Measurements from ENCODE around the gene SPRY4.

SPRY4 gene

GRCh38 chr5:142360051-142360498, 35.3 kb upstream of the SPRY4 start:
- H2BK120ac ChIP-seq (ENCODE audit: low read depth, low read length): no peak overlapping the region
- H4K91ac ChIP-seq (ENCODE audit: low read depth, low read length, poor library complexity): no peak overlapping the region
- no peak overlapping the region for H3K14ac ChIP-seq (ENCODE audit: low read length)
- no peak for DNase-seq (ENCODE audit: low spot score)
- no CpG with 5 or more reads among the region's 1 CpG for WGBS, 2 donors (ENCODE audit: extremely low coverage in 2 of 2, insufficient read length in 2 of 2, insufficient replicate concordance in 1 of 2)
- no peak overlapping the region for H2AFZ ChIP-seq (ENCODE audit: low read length)
- H3K36me3 ChIP-seq (replicated peaks in 1 of 2; ENCODE audit: control insufficient read depth in 2 of 2, insufficient read depth in 2 of 2, low read length in 2 of 2): no peaks in the 10 kb centered on the region
- H3K79me1 ChIP-seq (ENCODE audit: low read depth, low read length): no peaks in the 10 kb centered on the region
- H3K9me3 ChIP-seq (replicated peaks in 1 of 2; ENCODE audit: control insufficient read depth in 2 of 2, insufficient read depth in 1 of 2, low read depth in 1 of 2, low read length in 2 of 2): peaks cover 0 to 3% of the 10 kb centered on the region in 2 donors
- H3K4me1 ChIP-seq (ENCODE audit: control insufficient read depth in 2 of 2, insufficient read depth in 1 of 2, low read depth in 1 of 2, low read length in 2 of 2): peaks cover 16 to 35% of the 10 kb centered on the region in 2 donors
- no peak overlapping the region for H3K23ac ChIP-seq (ENCODE audit: low read depth, low read length, poor library complexity)
- H3K18ac ChIP-seq (ENCODE audit: low read length): no peak overlapping the region
- H4K8ac ChIP-seq (ENCODE audit: low read depth, low read length): no peak overlapping the region
- no peak overlapping the region for H3K4me2 ChIP-seq (ENCODE audit: insufficient read depth, low read length, poor library complexity, severe bottlenecking)
- H2BK5ac ChIP-seq (ENCODE audit: low read length): no peak overlapping the region
- no peak overlapping the region for H3K27ac ChIP-seq (replicated peaks; ENCODE audit: low read length)
- no peaks in the 10 kb centered on the region for H3K27me3 ChIP-seq (ENCODE audit: control insufficient read depth in 3 of 3, insufficient read depth in 3 of 3, low read depth in 1 of 3, low read length in 3 of 3)
- no peak overlapping the region for H2BK15ac ChIP-seq (ENCODE audit: low read length)
- H3K4ac ChIP-seq (ENCODE audit: low read length): no peak overlapping the region
- no peak overlapping the region for H3K4me3 ChIP-seq (ENCODE audit: low read length in 2 of 2)
- no peak overlapping the region for H2BK12ac ChIP-seq (ENCODE audit: low read length)
- no peak overlapping the region for H3K9ac ChIP-seq (ENCODE audit: low read depth, low read length, poor library complexity)
- no peak overlapping the region for H2AK5ac ChIP-seq (ENCODE audit: low read depth, low read length)

- H4K8ac ChIP-seq (ENCODE audit: low read depth, low read length): no peak overlapping the region
- no peak overlapping the region for H2BK15ac ChIP-seq (ENCODE audit: low read length)
- H3K27me3 ChIP-seq (ENCODE audit: control insufficient read depth in 3 of 3, insufficient read depth in 3 of 3, low read depth in 1 of 3, low read length in 3 of 3): no peaks in the 10 kb centered on the region
- no peak overlapping the region for H4K91ac ChIP-seq (ENCODE audit: low read depth, low read length, poor library complexity)
- H2BK12ac ChIP-seq (ENCODE audit: low read length): no peak overlapping the region
- no peak overlapping the region for H2BK5ac ChIP-seq (ENCODE audit: low read length)
- H2AFZ ChIP-seq (ENCODE audit: low read length): no peak overlapping the region
- H3K9ac ChIP-seq (ENCODE audit: low read depth, low read length, poor library complexity): no peak overlapping the region
- peak overlapping the region; percentile 27 for H2AK5ac ChIP-seq (ENCODE audit: low read depth, low read length)
- no peak overlapping the region for H2BK120ac ChIP-seq (ENCODE audit: low read depth, low read length)
- no CpG with 5 or more reads among the region's 5 CpGs for WGBS, 2 donors (ENCODE audit: extremely low coverage in 2 of 2, insufficient read length in 2 of 2, insufficient replicate concordance in 1 of 2)
- H3K79me1 ChIP-seq (ENCODE audit: low read depth, low read length): no peaks in the 10 kb centered on the region
- H3K4me3 ChIP-seq (ENCODE audit: low read length in 2 of 2): no peak overlapping the region
- peaks cover 16 to 35% of the 10 kb centered on the region in 2 donors for H3K4me1 ChIP-seq (ENCODE audit: control insufficient read depth in 2 of 2, insufficient read depth in 1 of 2, low read depth in 1 of 2, low read length in 2 of 2)
- peak overlapping the region; percentile 50 for H3K18ac ChIP-seq (ENCODE audit: low read length)
- no peak overlapping the region for H3K27ac ChIP-seq (replicated peaks; ENCODE audit: low read length)
- H3K4me2 ChIP-seq (ENCODE audit: insufficient read depth, low read length, poor library complexity, severe bottlenecking): no peak overlapping the region
- no peak for DNase-seq (ENCODE audit: low spot score)
- peaks cover 0 to 3% of the 10 kb centered on the region in 2 donors for H3K9me3 ChIP-seq (replicated peaks in 1 of 2; ENCODE audit: control insufficient read depth in 2 of 2, insufficient read depth in 1 of 2, low read depth in 1 of 2, low read length in 2 of 2)
- no peaks in the 10 kb centered on the region for H3K36me3 ChIP-seq (replicated peaks in 1 of 2; ENCODE audit: control insufficient read depth in 2 of 2, insufficient read depth in 2 of 2, low read length in 2 of 2)
- H3K23ac ChIP-seq (ENCODE audit: low read depth, low read length, poor library complexity): no peak overlapping the region
- no peak overlapping the region for H3K14ac ChIP-seq (ENCODE audit: low read length)
- H3K4ac ChIP-seq (ENCODE audit: low read length): no peak overlapping the region
Observed at GRCh38 chr5:142358648-142359047, 33.8 kb upstream of the SPRY4 start.

- no peak overlapping the region for H2AFZ ChIP-seq (ENCODE audit: low read length)
- H3K27ac ChIP-seq (replicated peaks; ENCODE audit: low read length): no peak overlapping the region
- no peak overlapping the region for H2BK12ac ChIP-seq (ENCODE audit: low read length)
- peaks cover 16 to 37% of the 10 kb centered on the region in 2 donors for H3K4me1 ChIP-seq (ENCODE audit: control insufficient read depth in 2 of 2, insufficient read depth in 1 of 2, low read depth in 1 of 2, low read length in 2 of 2)
- H2AK5ac ChIP-seq (ENCODE audit: low read depth, low read length): no peak overlapping the region
- H4K91ac ChIP-seq (ENCODE audit: low read depth, low read length, poor library complexity): no peak overlapping the region
- no peak overlapping the region for H2BK120ac ChIP-seq (ENCODE audit: low read depth, low read length)
- no peak overlapping the region for H2BK5ac ChIP-seq (ENCODE audit: low read length)
- no peak overlapping the region for H3K14ac ChIP-seq (ENCODE audit: low read length)
- no peak for DNase-seq (ENCODE audit: low spot score)
- no peak overlapping the region for H4K8ac ChIP-seq (ENCODE audit: low read depth, low read length)
- H2BK15ac ChIP-seq (ENCODE audit: low read length): no peak overlapping the region
- no peak overlapping the region for H3K18ac ChIP-seq (ENCODE audit: low read length)
- H3K79me1 ChIP-seq (ENCODE audit: low read depth, low read length): no peaks in the 10 kb centered on the region
- peaks cover 0 to 3% of the 10 kb centered on the region in 2 donors for H3K9me3 ChIP-seq (replicated peaks in 1 of 2; ENCODE audit: control insufficient read depth in 2 of 2, insufficient read depth in 1 of 2, low read depth in 1 of 2, low read length in 2 of 2)
- no peak overlapping the region for H3K4ac ChIP-seq (ENCODE audit: low read length)
- no peaks in the 10 kb centered on the region for H3K36me3 ChIP-seq (replicated peaks in 1 of 2; ENCODE audit: control insufficient read depth in 2 of 2, insufficient read depth in 2 of 2, low read length in 2 of 2)
- no CpG with 5 or more reads among the region's 5 CpGs for WGBS, 2 donors (ENCODE audit: extremely low coverage in 2 of 2, insufficient read length in 2 of 2, insufficient replicate concordance in 1 of 2)
- H3K4me3 ChIP-seq (ENCODE audit: low read length in 2 of 2): no peak overlapping the region
- no peak overlapping the region for H3K23ac ChIP-seq (ENCODE audit: low read depth, low read length, poor library complexity)
- no peaks in the 10 kb centered on the region for H3K27me3 ChIP-seq (ENCODE audit: control insufficient read depth in 3 of 3, insufficient read depth in 3 of 3, low read depth in 1 of 3, low read length in 3 of 3)
- no peak overlapping the region for H3K9ac ChIP-seq (ENCODE audit: low read depth, low read length, poor library complexity)
- no peak overlapping the region for H3K4me2 ChIP-seq (ENCODE audit: insufficient read depth, low read length, poor library complexity, severe bottlenecking)
Observed at GRCh38 chr5:142358121-142358520, 33.3 kb upstream of the SPRY4 start.

GRCh38 chr5:142357469-142358090, 32.8 kb upstream of the SPRY4 start:
- Histone ChIP-seq H4K8ac (ENCODE audit: low read depth, low read length) (no peak overlapping the region), H3K23ac (ENCODE audit: low read depth, low read length, poor library complexity) (no peak overlapping the region), H2BK5ac (ENCODE audit: low read length) (peak overlapping the region; percentile 31), H3K4me3 (ENCODE audit: low read length in 2 of 2) (peak overlapping the region; percentile 46 to 78), H3K36me3 (replicated peaks in 1 of 2; ENCODE audit: control insufficient read depth in 2 of 2, insufficient read depth in 2 of 2, low read length in 2 of 2) (no peaks in the 10 kb centered on the region), H3K14ac (ENCODE audit: low read length) (no peak overlapping the region), H2BK12ac (ENCODE audit: low read length) (peak overlapping the region; percentile 64), H4K91ac (ENCODE audit: low read depth, low read length, poor library complexity) (no peak overlapping the region), H3K79me1 (ENCODE audit: low read depth, low read length) (no peaks in the 10 kb centered on the region), H2AFZ (ENCODE audit: low read length) (peak overlapping the region; percentile 97), H2AK5ac (ENCODE audit: low read depth, low read length) (peak overlapping the region; percentile 9), H2BK120ac (ENCODE audit: low read depth, low read length) (peak overlapping the region; percentile 53), H3K27me3 (ENCODE audit: control insufficient read depth in 3 of 3, insufficient read depth in 3 of 3, low read depth in 1 of 3, low read length in 3 of 3) (no peaks in the 10 kb centered on the region), H2BK15ac (ENCODE audit: low read length) (peak overlapping the region; percentile 55), H3K4me1 (ENCODE audit: control insufficient read depth in 2 of 2, insufficient read depth in 1 of 2, low read depth in 1 of 2, low read length in 2 of 2) (peaks cover 15 to 33% of the 10 kb centered on the region in 2 donors), H3K9me3 (replicated peaks in 1 of 2; ENCODE audit: control insufficient read depth in 2 of 2, insufficient read depth in 1 of 2, low read depth in 1 of 2, low read length in 2 of 2) (peaks cover 0 to 3% of the 10 kb centered on the region in 2 donors), H3K9ac (ENCODE audit: low read depth, low read length, poor library complexity) (peak overlapping the region; percentile 53), H3K4ac (ENCODE audit: low read length) (no peak overlapping the region), H3K4me2 (ENCODE audit: insufficient read depth, low read length, poor library complexity, severe bottlenecking) (peak overlapping the region; percentile 72), H3K27ac (replicated peaks; ENCODE audit: low read length) (peak overlapping the region; percentile 86), H3K18ac (ENCODE audit: low read length) (peak overlapping the region; percentile 97)
- DNase-seq (ENCODE audit: low spot score): no peak
- no CpG with 5 or more reads among the region's 14 CpGs for WGBS, 2 donors (ENCODE audit: extremely low coverage in 2 of 2, insufficient read length in 2 of 2, insufficient replicate concordance in 1 of 2)
